GM12873 (cell line): ENCODE measurements around the gene HNF4A.

Source experiments
- TF ChIP-seq, protein P1 (sequence below): IDR thresholded peaks from 2 replicates; pipeline ENCODE4 v1.5.1; 2012; ENCODE audit warnings: low read depth, mild to moderate bottlenecking, moderate library complexity, low read length, control low read depth; ENCODE audit not compliant: insufficient read depth; ENCODE audit errors: missing control alignments

Gene HNF4A

DNA sequence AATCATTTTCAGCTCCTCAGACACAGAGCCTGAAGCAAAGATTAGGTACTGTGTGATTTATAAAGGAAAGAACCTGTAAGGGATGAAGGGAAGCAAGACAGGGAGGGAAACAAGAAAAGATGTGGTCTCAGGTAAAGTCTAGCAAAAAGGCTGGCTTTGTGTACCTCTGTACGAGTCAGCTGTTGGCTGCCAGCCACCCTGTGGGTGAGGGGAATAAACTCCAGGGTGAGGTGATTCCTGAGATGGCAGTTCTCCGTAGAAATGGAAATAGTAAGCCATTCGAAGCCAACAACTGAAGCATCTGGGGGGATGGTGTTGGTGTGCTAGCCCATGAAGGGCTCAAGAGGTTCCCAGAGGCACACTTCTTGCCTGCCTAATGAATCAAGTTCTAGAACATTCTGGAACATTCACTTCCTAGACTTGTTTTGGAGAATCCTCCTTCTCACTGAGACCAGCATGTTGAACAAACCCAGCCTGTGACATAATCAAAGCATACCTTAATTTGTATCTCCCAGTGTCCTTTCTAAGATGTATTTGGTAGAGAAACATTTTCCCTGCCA, 109.6 kb downstream of the HNF4A start:
- TF ChIP-seq, protein P1, sequence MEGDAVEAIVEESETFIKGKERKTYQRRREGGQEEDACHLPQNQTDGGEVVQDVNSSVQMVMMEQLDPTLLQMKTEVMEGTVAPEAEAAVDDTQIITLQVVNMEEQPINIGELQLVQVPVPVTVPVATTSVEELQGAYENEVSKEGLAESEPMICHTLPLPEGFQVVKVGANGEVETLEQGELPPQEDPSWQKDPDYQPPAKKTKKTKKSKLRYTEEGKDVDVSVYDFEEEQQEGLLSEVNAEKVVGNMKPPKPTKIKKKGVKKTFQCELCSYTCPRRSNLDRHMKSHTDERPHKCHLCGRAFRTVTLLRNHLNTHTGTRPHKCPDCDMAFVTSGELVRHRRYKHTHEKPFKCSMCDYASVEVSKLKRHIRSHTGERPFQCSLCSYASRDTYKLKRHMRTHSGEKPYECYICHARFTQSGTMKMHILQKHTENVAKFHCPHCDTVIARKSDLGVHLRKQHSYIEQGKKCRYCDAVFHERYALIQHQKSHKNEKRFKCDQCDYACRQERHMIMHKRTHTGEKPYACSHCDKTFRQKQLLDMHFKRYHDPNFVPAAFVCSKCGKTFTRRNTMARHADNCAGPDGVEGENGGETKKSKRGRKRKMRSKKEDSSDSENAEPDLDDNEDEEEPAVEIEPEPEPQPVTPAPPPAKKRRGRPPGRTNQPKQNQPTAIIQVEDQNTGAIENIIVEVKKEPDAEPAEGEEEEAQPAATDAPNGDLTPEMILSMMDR = no peak

DNA sequence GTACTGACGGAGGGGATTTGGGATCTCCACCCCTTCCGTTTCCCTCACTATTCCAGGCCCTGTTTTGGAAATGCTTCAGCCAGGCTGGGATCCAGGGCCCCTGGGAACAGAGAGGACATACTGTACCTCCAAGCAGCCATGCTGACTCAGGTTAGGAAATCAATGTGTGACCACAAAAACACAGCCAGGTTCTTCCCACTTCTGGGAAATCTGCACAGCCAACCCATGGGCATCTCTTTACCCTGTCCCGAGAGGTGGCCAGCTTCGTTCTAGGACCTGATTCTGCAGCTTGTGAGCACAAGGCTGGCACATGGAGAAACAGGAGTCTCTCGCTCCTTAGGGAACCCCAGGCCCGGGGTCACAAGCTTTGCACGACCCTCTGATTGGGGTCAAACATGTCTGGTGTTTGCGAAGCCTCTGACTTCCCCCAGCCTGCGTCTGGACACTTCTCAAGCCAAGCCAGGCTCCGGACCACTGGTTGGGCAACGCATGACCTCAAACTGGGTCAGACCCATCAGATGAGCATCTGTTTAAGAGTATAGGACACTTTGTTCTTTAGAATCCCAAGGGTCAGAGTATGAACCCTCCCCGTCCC, 111.9 kb downstream of the HNF4A start:
- TF ChIP-seq, protein P1 = no peak

DNA sequence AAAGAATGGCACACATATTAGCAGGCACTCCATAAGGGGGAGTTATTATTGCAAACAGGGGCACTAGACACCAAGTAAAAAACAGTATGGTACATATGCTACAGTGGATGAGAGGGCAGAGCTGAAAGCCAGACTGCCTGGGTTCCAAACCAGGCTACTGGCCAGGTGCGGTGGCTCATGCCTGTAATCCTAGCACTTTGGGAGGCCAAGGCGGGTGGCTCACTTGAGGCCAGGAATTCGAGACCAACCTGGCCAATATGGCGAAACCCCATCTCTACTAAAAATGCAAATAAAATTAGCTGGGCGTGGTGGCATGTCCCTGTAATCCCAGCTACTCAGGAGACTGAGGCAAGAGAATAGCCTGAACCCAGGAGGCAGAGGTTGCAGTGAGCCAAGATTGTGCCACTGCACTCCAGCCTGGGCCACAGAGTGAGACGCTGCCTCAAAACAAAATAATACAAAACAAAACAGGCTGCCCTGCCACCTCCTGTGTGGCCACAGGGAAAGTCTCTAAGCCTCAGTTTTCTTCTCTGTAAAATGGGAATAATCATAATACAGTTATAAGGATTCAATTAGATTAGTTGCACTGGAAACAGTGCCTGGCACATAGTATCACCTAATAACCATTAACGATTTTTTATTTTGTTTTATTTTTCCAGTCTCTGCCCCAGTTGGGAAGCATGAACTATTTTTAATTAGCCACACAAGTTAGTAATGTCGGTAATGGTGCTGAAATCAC, 112.7 kb downstream of the HNF4A start:
- TF ChIP-seq, protein P1 = no peak

DNA sequence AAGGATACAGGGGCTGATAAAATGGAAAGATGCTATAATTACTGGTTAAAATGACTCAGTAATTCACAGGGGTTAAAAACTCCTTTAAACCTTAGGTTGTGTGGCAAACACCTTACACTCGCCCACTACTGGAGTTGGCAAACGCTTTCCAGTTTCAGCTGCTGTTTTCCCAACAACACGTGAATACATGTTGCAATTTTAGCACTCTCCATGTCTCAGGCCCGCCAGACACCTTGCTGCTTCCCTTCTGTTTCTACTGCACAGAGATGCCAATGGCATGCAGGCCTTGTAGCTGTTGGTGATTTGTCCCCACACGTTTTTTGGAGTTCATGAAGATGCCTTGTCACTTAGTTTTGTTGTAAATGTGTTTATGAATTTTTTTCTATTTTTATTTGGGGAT, 114.8 kb downstream of the HNF4A start:
- TF ChIP-seq, protein P1 = no peak

DNA sequence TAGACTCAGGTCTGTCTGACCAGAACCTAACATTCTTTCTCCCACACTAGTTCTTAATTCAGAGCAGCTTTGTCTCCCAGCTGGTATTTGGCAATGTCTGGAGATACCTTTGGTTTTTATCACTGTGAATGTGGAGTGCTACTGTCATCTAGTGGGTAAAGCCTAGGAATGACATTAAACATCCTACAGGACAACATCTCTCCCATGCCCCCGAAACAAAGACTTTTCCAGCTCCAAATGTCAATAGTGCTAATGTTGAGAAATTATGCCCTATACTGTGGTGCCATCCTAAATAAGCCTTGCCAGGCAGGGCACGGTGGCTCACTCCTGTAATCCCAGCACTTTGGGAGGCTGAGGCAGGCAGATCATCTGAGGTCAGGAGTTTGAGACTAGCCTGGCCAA, 116.0 kb downstream of the HNF4A start:
- TF ChIP-seq, protein P1 = peak; percentile 36

DNA sequence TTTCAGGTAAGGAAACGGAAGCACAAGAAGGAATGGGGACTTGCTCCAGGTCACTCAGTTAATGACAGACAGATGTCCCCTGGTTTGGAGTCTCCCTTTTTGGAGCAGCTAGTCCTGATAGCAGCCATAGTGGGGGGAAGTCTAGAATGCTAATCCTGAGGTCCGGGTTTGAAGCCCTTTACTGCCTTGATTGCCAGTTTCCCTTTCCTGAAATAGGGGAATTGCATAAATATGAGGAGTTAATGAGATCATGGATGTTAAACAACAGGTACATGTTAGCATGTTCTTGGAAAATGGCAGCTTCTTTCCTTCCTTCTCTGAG, 119.8 kb downstream of the HNF4A start:
- TF ChIP-seq, protein P1 = no peak

DNA sequence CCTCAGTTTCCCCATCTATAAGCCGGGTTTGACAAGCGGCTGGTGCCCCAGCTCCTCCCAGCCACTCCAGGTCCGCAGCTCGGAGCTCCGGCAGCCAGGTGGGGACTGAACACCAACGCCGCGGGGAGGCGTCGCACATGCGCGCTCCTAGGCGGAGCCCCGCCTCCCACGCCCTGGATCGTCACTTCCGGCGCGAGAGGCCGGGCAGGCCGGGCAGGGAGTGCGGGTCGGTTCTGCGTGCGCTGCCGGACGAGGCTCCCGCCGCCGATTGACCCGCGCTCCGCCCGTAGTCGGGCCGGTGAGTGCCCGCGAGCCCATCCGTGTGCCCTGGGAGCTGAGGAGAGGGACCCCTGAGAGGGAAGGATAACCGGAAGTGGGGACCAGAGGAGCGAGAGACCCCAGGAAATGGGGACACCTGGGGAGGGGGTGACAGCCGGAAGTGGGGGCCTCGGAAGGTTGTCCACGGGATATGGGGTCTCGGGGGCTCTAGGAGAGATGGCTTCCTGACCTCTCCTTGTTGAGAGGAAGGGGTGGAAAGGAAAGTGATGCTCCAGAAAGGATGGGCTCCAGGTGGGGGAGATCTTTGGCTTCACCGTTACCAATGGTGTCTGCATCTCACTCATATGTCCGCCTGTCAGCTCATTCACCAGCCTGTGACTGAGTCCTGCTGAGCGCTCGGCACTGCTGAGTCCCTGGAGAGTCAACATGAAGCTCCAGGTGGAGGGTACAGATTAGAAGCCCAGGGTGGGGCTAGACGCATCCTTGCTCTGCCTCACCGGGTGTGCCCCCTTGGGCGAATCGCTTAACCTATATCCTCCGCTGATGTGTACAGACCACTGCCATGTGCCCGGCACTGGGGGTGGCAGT, 120.4 kb downstream of the HNF4A start, which contains the start of gene TTPAL:
Gene TTPAL, plus strand, starts transcription at position 181 of the 867 bp plus-strand sequence. CDS start 4,126 bp downstream, outside the sequence.
- TF ChIP-seq, protein P1 = peak; percentile 16
